Skin of body (tissue), 2 donors: ENCODE results near the gene CFAP100. TPM values are rescaled to one million over a fixed set of nuclear protein-coding genes. Genes with fewer than 3 reads are reported as not detected.

Experiments
- DNase-seq: peaks from one replicate; lab custom pipeline; 2025; lab: John Stamatoyannopoulos, UW
- total RNA-seq: library from RNA; depleted of rRNA; stranded (reverse); fragments of >200 nt; gene quantifications from one replicate; pipeline ENCODE4 v1.2.3, GENCODE V29; 2014

Gene CFAP100
- not detected for total RNA-seq

GRCh38 chr3:126394179-126394976 is at the start of gene CFAP100:
CFAP100 (plus strand) TSS chr3:126394909; CDS start chr3:126396001, 1,092 bp downstream.
- DNase-seq = peak; percentile 38

- DNase-seq = no peak
These were observed 49.5 kb upstream of the CFAP100 start for GRCh38 chr3:126345231-126345630.

DNA sequence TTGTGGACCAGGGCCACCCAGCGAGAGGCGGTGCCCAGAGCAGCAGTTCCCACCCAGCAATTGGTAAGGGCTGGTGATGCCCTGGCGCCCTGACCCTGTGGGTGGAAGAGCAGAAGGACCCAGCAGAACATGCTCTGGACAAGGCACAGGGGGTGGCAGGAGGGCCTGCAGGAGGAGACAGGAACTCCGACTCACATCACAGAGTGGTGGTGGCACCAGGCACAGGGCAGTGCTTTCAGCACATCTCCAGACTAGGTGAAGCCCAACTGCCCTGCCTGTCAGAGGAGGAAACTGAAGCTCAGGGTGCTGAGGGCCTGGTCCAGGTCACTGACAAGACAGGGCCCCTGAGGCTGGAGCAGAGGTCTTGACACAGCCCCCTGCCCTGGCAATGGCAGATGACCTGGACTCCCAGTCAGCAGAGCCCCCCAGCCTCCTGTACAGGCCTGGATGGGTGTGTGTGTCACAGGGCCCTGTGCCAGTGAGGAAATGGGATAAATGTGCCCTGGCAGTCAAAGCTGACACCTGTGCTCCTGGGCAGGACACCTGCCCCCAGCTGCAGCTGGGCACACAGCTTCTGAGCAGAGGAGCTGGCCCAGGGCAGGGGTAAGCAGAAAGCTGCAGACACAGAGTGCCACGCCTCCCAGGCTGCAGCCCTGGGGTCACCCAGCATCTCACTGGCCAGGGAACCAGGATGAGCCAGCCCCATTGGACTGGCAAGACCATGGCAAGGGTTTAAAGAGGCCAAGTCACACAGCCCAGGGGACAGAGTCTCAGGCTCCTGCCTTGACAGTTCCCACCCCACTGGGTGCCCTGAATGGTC is 48.9 kb upstream of the CFAP100 start:
- DNase-seq = no peak

- DNase-seq = no peak
These were observed 48.2 kb upstream of the CFAP100 start for GRCh38 chr3:126346466-126346865.

- DNase-seq = no peak
These were observed 47.1 kb upstream of the CFAP100 start for GRCh38 chr3:126347543-126348161.

DNA sequence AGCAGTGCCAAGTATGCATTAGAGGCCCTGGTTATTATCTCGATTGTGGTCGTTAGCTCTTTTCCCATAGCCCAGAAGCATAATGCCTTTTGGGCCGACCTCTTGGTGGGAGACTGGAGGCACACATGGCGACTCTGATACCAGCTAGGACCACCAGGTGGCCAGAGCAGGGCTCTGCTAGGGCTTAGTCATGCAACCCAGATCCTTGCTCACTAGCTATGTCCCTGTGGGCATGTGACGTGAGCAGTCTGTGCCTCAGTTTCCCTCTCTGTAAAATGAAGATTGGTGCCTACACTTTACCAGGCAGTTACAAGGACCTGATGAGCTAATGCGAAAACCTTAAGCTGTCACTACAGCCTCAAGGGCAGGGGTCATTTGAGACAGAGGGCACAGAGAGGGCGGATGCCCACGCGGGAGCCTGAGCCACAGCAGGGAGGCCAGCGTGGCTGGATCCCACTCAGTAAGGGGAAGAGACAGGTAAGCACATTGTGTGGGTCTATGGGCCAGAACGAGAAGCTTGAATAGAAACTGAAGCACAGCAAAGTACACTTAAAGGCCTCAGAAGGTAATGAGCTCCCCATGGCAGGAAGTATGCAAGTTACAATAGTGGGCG is 46.3 kb upstream of the CFAP100 start:
- no peak for DNase-seq

DNA sequence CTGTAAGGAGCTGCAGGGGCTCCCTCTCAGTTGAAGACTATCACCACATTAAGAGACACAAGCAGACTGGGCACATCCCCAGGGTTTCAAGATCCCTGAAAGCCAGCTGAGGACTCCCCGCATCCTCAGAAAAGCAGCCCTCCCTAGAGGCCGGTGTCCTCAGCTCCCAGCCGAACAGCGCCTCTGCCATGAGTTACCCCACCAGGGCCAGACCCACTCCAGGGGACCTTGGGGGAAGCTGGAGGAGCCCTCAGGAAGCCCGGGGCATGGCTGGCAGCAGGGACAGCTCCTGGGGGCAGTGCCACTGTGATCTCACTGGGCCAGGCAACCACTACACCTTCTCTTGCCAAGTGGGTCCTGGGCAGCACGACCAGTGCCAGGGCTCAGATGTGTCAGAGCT is 45.6 kb upstream of the CFAP100 start:
- DNase-seq = no peak

GRCh38 chr3:126349611-126350501 is 44.9 kb upstream of the CFAP100 start:
- DNase-seq = no peak

DNA sequence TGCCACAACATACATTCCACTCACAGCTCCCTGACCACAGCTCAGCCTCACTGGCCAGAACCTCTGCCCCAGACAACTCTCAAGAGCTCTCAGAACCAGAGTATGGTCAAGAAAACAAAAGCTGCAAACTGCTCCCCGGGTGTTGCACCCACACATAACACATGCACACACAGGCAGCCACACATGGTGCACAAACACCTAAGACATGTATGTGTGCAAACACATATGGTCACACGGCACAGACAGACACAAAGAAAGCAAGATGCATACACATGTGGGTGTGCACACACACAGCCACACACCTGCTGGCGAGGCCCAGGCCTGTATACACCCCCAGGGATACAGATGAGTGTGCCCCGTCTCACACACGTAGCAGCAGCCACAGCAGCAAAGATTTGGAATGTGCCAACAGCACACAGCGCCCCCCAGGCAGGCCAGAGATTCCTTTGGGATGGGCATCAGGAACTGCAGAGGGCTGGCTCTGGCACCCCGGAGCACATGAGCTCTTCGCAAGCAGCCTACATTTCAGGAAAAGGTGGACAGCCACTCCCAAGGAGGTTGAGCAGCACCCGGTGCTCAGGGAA is 44.1 kb upstream of the CFAP100 start:
- no peak for DNase-seq

GRCh38 chr3:126351086-126351770 is 43.5 kb upstream of the CFAP100 start:
- no peak for DNase-seq

DNA sequence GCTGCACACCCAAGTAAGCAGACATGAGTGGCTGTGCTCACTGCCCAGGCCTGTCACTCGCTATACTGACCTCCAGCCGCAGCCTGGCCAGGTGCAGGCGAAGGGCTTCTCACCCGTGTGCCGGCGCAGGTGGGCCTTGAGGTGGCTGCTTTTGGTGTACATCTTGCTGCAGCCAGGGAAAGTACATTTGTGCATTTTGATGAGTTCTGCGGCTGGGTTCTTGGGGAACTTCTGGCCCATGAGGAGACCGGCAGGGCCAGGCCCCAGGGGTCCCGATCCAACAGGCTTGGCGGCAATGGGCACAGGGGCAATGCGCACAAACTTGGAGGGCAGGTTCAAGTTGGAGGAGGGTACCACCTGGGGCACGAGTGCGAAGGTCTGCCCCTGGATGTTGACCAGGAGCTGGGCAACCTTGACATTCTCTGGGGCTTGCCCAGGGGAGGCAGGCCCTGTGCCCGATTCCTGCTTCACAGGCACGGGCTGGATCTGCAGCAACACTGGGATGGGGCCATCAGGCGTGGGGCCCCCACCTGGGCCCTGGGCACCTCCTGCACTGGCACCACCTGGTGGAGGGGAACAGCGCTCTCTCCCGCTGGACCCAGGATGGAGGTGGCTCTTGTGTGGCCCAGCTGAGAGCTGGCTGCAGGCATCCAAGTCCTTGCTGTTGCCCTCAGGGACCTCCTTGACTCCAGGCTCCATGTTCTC is 42.8 kb upstream of the CFAP100 start:
- DNase-seq = no peak

GRCh38 chr3:126352476-126353454 is 41.9 kb upstream of the CFAP100 start:
- DNase-seq = no peak

GRCh38 chr3:126353694-126354321 is 40.9 kb upstream of the CFAP100 start:
- DNase-seq = no peak

- no peak for DNase-seq
These were observed 39.9 kb upstream of the CFAP100 start for GRCh38 chr3:126354776-126355175.

GRCh38 chr3:126355251-126355650 is 39.5 kb upstream of the CFAP100 start:
- DNase-seq = no peak

DNA sequence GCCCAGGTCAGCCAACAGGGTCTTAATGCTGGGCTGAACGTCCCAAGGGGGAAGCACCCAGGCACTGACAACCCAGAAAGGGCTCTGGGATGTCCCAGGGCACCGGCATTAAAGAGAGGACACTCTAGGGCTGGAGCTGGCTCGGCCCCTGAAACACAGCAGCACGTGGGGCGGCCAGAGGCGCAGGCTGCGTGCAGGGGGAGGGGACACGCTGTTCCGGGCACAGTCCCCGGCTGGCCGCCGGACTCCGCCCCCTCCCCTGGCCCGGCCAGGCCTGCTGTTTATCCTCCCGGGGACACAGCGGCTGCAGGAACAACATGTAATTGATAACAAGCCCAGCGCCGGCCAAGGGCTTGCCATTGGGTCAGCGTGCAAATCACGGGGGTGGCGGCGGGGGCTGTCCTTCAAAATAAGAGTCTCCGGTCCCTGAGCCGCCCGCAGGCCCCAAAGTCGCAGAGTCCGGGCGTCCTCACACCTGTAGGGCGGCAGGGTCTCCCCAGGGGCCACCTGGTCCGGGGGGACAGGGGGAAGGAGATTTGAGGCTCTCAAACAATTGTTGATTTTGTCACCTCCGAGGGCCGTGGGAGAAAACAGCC is 38.8 kb upstream of the CFAP100 start:
- DNase-seq = peak; percentile 56
